Measurements from ENCODE around the gene RAB37.

Gene RAB37

GRCh38 chr17:74736513-74737298, at the start of gene RAB37:
Gene RAB37, plus strand, starts transcription at chr17:74737256. Its CDS starts 17 bp downstream, at chr17:74737273.
- no peak for DNase-seq

GRCh38 chr17:74687886-74688285, 49.2 kb upstream of the RAB37 start:
- DNase-seq, result no peak

- no peak for DNase-seq
These were observed 46.6 kb upstream of the RAB37 start for GRCh38 chr17:74690409-74690825.

GRCh38 chr17:74691151-74691550, 45.9 kb upstream of the RAB37 start:
- DNase-seq, result no peak

GRCh38 chr17:74694081-74694480, 43.0 kb upstream of the RAB37 start:
- DNase-seq, result no peak

- no peak for DNase-seq
These were observed 41.4 kb upstream of the RAB37 start for GRCh38 chr17:74695629-74696028.

- DNase-seq, result no peak
These were observed 39.5 kb upstream of the RAB37 start for GRCh38 chr17:74697515-74697914.

GRCh38 chr17:74698069-74698468, 39.0 kb upstream of the RAB37 start:
- DNase-seq, result no peak

GRCh38 chr17:74699236-74699635, 37.8 kb upstream of the RAB37 start:
- no peak for DNase-seq

GRCh38 chr17:74702116-74702871, 34.8 kb upstream of the RAB37 start:
- DNase-seq, result no peak

GRCh38 chr17:74703311-74703710, 33.7 kb upstream of the RAB37 start:
- no peak for DNase-seq

GRCh38 chr17:74704544-74704943, 32.5 kb upstream of the RAB37 start:
- DNase-seq, result no peak

- no peak for DNase-seq
These were observed 25.8 kb upstream of the RAB37 start for GRCh38 chr17:74711058-74711824.

GRCh38 chr17:74712301-74712700, 24.8 kb upstream of the RAB37 start:
- no peak for DNase-seq

GRCh38 chr17:74712756-74713155, 24.3 kb upstream of the RAB37 start, which contains the start of gene CD300LF:
Gene CD300LF, minus strand, starts transcription at chr17:74712923. Its CDS starts 57 bp downstream, at chr17:74712866.
- no peak for DNase-seq

GRCh38 chr17:74713171-74713755, 23.8 kb upstream of the RAB37 start:
- no peak for DNase-seq

GRCh38 chr17:74715144-74715543, 21.9 kb upstream of the RAB37 start:
- DNase-seq, result no peak

- DNase-seq, result no peak
These were observed 16.6 kb upstream of the RAB37 start for GRCh38 chr17:74720506-74720905.

- no peak for DNase-seq
These were observed 14.3 kb upstream of the RAB37 start for GRCh38 chr17:74722782-74723181.

- no peak for DNase-seq
These were observed 13.2 kb upstream of the RAB37 start for GRCh38 chr17:74723891-74724290.

- no peak for DNase-seq
These were observed 11.9 kb upstream of the RAB37 start for GRCh38 chr17:74725111-74725510.

GRCh38 chr17:74728033-74728701, 8.9 kb upstream of the RAB37 start:
- DNase-seq, result no peak
